Adrenal gland (tissue), 12 donors: ENCODE data around the gene GORAB. TPM values are rescaled to one million over a fixed set of nuclear protein-coding genes. Genes with fewer than 3 reads are reported as not detected.

ENCODE experiments used
- DNase-seq, 7 donors: peaks; one replicate each; pipeline ENCODE4 v3.0.0-alpha.2; 2019 to 2020
- H3K27ac ChIP-seq, 5 donors: fragments of 200-600 bp; sonication (generic) in 4 of 5; 1 replicate in 3 of 5; 2 replicates in 2 of 5; pipeline versions ENCODE4 v1.5.1 to v1.8.0; 2016 to 2020; ENCODE audit warnings: mild to moderate bottlenecking in 1 of 5
- H3K27me3 ChIP-seq: fragments of 200-600 bp; 2 replicates; pipeline ENCODE4 v1.8.0; 2021
- H3K36me3 ChIP-seq, 2 donors: fragments of 200-600 bp; replicated peaks in 1 of 2; 1 replicate in 1 of 2; 2 replicates in 1 of 2; pipeline versions ENCODE4 v1.5.1 to v1.8.0; 2018 to 2022
- H3K4me1 ChIP-seq, 2 donors: fragments of 200-600 bp; replicated peaks in 1 of 2; 1 replicate in 1 of 2; 2 replicates in 1 of 2; pipeline versions ENCODE4 v1.5.1 to v1.8.0; 2018 to 2021
- H3K4me3 ChIP-seq, 4 donors: fragments of 200-600 bp; sonication (generic) in 3 of 4; one replicate each; pipeline ENCODE4 v1.5.1; 2016 to 2018
- H3K9me3 ChIP-seq, 3 donors: fragments of 200-600 bp; sonication (generic) in 1 of 3; replicated peaks in 1 of 3; 1 replicate in 2 of 3; 2 replicates in 1 of 3; pipeline versions ENCODE4 v1.5.1 to v1.8.0; 2016 to 2021
- POLR2A ChIP-seq, 2 donors: fragments of 450-650 bp; IDR thresholded peaks; one replicate each; pipeline ENCODE4 v1.6.1; 2017; ENCODE audit warnings: antibody characterized with exemption in 2 of 2, mild to moderate bottlenecking in 2 of 2, moderate library complexity in 1 of 2
- WGBS, 4 donors: extraction: QIAGEN DNeasy Blood & Tissue Kit in 2 of 4; methylation state at CpG; one replicate each; pipeline versions ENCODE4 v1.1.5 to v1.1.7; 2013 to 2017; 5-methylcytosine and 5-hydroxymethylcytosine counted together
- intact Hi-C, 2 donors: fragments of 100-400 bp; cut with DNase I; formaldehyde crosslinking; loops; one replicate each; pipeline versions ENCODE4 v1.14.1 to v1.15.0; 2022 to 2023
- polyA plus RNA-seq, 3 donors: library from polyadenylated mRNA; stranded (reverse); fragments of 200-250 nt in 2 of 3; fragments of 350-450 nt in 1 of 3; fragmentation: Illumina TruSeq in 1 of 3; extraction: RNeasy Lipid Tissue Mini Kit (QIAGEN cat#74804) in 1 of 3; gene quantifications; one replicate each; pipeline ENCODE4 v1.2.3, GENCODE V29; 2013 to 2014
- total RNA-seq, 9 donors: library from RNA; depleted of rRNA in 4 of 9; stranded (reverse); fragments of >200 nt in 4 of 9; fragments of 120-200 nt in 1 of 9; fragmentation: NEBNext Ultra II Directional in 1 of 9; extraction: Animal tissue kit (Norgen Biotek cat#: 25700) in 1 of 9; gene quantifications; one replicate each; pipeline versions ENCODE4 v1.1.0 to v1.2.4, GENCODE V29; 2013 to 2023
- TF ChIP-seq, protein P1 (sequence below), 6 experiments: fragments of 450-650 bp in 4 of 6; fragments of 200-600 bp in 2 of 6; sonication (generic) in 1 of 6; IDR thresholded peaks; 1 replicate in 5 of 6; 2 replicates in 1 of 6; pipeline versions ENCODE4 v1.5.1 to v1.8.0; 2016 to 2021; ENCODE audit warnings: antibody characterized with exemption in 6 of 6, mild to moderate bottlenecking in 2 of 6, moderate library complexity in 1 of 6
- donor health status: healthy with polysubstance abuse.
- donor health status: Bipolar disorder and iron deficiency.
- donor health status: DM: yes; HTN: yes; CAD: no.
- donor health status: DM: no; HTN: no; CAD: no.
- donor health status: DM: no; HTN: no; CAD: no.
- donor health status: DM: yes; HTN: yes; CAD: no.

The GORAB gene
- total and polyA plus RNA-seq, 12 donors = 9.1 to 25.9 (median 15.9) TPM

DNA sequence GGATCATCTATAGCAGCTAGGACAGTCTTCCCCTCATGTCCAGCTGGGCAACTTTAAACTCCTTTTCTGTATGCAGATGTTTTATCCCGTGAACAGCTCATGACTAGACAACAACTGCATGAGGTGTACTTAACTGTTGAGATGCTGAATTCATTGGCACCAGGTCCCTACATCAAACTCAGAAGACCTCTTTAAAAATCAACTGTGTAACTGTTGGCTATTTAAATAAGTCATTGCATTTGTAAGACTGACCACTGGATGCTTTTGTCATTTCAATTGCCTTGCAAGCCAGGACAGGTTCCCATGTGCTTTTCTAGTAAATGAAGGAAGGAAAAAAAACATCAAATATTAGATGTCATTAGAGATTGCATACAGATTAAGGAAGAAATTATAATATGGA, 28.3 kb upstream of the GORAB start:
- H3K36me3 ChIP-seq = no peaks in the 10 kb centered on the region
- no peak for TF ChIP-seq POLR2A (IDR thresholded peaks at IDR 0.05)
- TF ChIP-seq, protein P1, sequence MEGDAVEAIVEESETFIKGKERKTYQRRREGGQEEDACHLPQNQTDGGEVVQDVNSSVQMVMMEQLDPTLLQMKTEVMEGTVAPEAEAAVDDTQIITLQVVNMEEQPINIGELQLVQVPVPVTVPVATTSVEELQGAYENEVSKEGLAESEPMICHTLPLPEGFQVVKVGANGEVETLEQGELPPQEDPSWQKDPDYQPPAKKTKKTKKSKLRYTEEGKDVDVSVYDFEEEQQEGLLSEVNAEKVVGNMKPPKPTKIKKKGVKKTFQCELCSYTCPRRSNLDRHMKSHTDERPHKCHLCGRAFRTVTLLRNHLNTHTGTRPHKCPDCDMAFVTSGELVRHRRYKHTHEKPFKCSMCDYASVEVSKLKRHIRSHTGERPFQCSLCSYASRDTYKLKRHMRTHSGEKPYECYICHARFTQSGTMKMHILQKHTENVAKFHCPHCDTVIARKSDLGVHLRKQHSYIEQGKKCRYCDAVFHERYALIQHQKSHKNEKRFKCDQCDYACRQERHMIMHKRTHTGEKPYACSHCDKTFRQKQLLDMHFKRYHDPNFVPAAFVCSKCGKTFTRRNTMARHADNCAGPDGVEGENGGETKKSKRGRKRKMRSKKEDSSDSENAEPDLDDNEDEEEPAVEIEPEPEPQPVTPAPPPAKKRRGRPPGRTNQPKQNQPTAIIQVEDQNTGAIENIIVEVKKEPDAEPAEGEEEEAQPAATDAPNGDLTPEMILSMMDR (IDR thresholded peaks at IDR 0.05) = no peak
- H3K4me3 ChIP-seq = no peak overlapping the region
- H3K4me1 ChIP-seq = no peaks in the 10 kb centered on the region
- 11 to 42% (median 34%) methylated on average over 1 of the region's 1 CpG for WGBS, 4 donors
- intact Hi-C loops = no loop called here
- DNase-seq = no peak
- no peaks in the 10 kb centered on the region for H3K27me3 ChIP-seq
- H3K27ac ChIP-seq = no peak overlapping the region
- no peaks in the 10 kb centered on the region for H3K9me3 ChIP-seq

DNA sequence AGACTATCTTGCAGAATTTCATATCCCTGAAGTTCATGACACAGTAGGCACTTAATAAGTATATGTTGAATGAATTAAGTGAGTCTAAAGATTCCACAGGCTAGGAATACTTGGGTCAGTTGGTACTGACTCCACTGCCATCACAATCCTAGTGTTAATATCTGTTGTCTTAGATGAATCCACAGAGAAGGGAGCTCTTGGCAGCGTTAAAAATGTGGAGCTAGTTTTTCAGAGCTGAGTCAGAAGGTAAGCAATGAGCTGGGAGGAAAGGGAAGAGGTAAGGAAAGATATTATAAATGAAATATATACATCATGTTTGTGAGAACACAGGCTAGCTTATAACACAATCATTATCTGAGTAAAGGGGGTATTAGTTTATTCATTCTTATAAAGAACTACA, 21.8 kb upstream of the GORAB start:
- WGBS, 4 donors = 82 to 93% (median 92%) methylated on average over 1 of the region's 1 CpG
- TF ChIP-seq, protein P1 (IDR thresholded peaks at IDR 0.05) = no peak
- no peak for TF ChIP-seq POLR2A (IDR thresholded peaks at IDR 0.05)
- H3K4me3 ChIP-seq = no peak overlapping the region
- no peak for DNase-seq
- H3K27me3 ChIP-seq = no peaks in the 10 kb centered on the region
- H3K27ac ChIP-seq = no peak overlapping the region
- no peaks in the 10 kb centered on the region for H3K36me3 ChIP-seq
- H3K4me1 ChIP-seq = no peaks in the 10 kb centered on the region
- intact Hi-C loops = no loop called here
- no peaks in the 10 kb centered on the region for H3K9me3 ChIP-seq

DNA sequence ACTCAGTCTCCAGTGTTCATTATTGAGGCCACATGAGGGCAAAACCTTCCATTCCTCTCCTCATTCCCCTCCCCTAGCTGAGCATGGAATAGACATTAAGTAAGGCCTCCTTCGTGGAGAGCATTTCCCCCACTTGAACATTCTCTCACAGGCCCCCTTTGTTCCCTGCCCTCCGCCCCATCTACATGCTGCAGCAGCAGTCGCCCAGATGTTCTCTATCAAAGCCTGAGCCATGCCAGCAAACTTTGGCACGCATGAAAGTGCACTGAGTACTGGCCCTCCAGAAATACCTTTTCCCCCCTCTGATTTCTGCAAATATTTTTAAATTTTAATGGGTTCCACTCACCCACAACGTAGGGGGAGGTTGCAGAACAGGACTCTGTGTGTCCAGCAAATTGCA, 20.9 kb upstream of the GORAB start:
- no peaks in the 10 kb centered on the region for H3K9me3 ChIP-seq
- DNase-seq = no peak
- WGBS, 4 donors = 64 to 70% (median 67%) methylated on average over 5 of the region's 5 CpGs

DNA sequence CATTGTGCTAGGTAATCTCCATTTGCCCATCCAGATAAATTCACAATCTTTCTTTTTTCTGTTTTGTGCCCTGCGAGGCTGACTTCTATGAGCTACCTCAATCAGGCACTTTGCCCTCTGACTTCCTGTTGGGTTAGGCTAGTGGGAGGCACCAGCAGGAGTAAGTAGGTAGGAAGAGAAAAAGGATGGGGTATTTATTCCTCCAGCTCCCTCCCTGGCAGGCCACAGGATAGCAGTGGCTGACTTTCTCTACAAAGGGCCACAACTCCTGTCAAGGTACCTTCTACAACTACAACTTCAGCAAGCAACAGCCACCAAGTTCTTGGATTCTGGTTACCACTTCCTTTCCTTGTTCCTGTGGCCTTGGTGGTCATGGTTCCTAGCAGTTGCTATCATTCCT, 18.8 kb upstream of the GORAB start:
- DNase-seq = no peak
- 34 to 94% (median 44%) methylated on average over 1 of the region's 1 CpG for WGBS, 4 donors
- no peaks in the 10 kb centered on the region for H3K4me1 ChIP-seq
- TF ChIP-seq, protein P1 (IDR thresholded peaks at IDR 0.05) = no peak
- TF ChIP-seq POLR2A (IDR thresholded peaks at IDR 0.05) = no peak
- no peaks in the 10 kb centered on the region for H3K36me3 ChIP-seq
- intact Hi-C loops = no loop called here
- H3K4me3 ChIP-seq = no peak overlapping the region
- H3K9me3 ChIP-seq = no peaks in the 10 kb centered on the region
- H3K27ac ChIP-seq = no peak overlapping the region
- H3K27me3 ChIP-seq = no peaks in the 10 kb centered on the region

More for the DNA sequence above, 20.9 kb upstream of the GORAB start:
- no peaks in the 10 kb centered on the region for H3K36me3 ChIP-seq
- H3K27ac ChIP-seq = no peak overlapping the region
- no peak for TF ChIP-seq POLR2A (IDR thresholded peaks at IDR 0.05)
- TF ChIP-seq, protein P1 (IDR thresholded peaks at IDR 0.05) = no peak
- no peak overlapping the region for H3K4me3 ChIP-seq
- no peaks in the 10 kb centered on the region for H3K27me3 ChIP-seq
- intact Hi-C loops = no loop called here
- H3K4me1 ChIP-seq = no peaks in the 10 kb centered on the region
